Stimulated activated naive B cell treated with anti-CD40 and anti-IgM and Interleukin-4, amounts not matched to agents 10 μg/mL and 1 μg/mL and 100 μg/mL, for 72 hours (primary cell): Measurements from ENCODE around the gene PRPS1.
A peak's percentile ranks its signal among the peaks of the same experiment; 100 is the strongest.
"Not testable (repeated sequence)": the region's sequence is repeated elsewhere in the genome, so short reads cannot be mapped to it uniquely, and the experiment has no call there.

Experiments used
- ATAC-seq, 2 donors: fragments of 150-1000 bp; cut with Tn5 transposase; replicated peaks; 2 replicates each; pipeline ENCODE4 v1.10.0; 2021; ENCODE audit warnings: moderate library complexity in 1 of 2
- DNase-seq: peaks from one replicate; pipeline ENCODE4 v3.0.0; 2021
- H3K27ac Mint-ChIP-seq: one replicate; pipeline ENCODE4 v1.8.0; 2022; ENCODE audit warnings: mild to moderate bottlenecking, mixed read lengths
- H3K27me3 Mint-ChIP-seq, 2 donors: one replicate each; pipeline ENCODE4 v1.8.0; 2022; ENCODE audit warnings: mixed read lengths in 2 of 2
- H3K36me3 Mint-ChIP-seq, 2 donors: one replicate each; pipeline ENCODE4 v1.8.0; 2022; ENCODE audit warnings: mixed read lengths in 2 of 2, mild to moderate bottlenecking in 1 of 2
- H3K4me1 Mint-ChIP-seq, 2 donors: one replicate each; pipeline ENCODE4 v1.8.0; 2022; ENCODE audit warnings: mixed read lengths in 2 of 2, mild to moderate bottlenecking in 1 of 2
- H3K4me3 Mint-ChIP-seq, 2 donors: one replicate each; pipeline ENCODE4 v1.8.0; 2022; ENCODE audit warnings: mild to moderate bottlenecking in 2 of 2, mixed read lengths in 2 of 2, moderate library complexity in 1 of 2
- H3K9me3 Mint-ChIP-seq, 2 donors: one replicate each; pipeline ENCODE4 v1.8.0; 2022; ENCODE audit warnings: mixed read lengths in 2 of 2, mild to moderate bottlenecking in 1 of 2

PRPS1 gene

DNA sequence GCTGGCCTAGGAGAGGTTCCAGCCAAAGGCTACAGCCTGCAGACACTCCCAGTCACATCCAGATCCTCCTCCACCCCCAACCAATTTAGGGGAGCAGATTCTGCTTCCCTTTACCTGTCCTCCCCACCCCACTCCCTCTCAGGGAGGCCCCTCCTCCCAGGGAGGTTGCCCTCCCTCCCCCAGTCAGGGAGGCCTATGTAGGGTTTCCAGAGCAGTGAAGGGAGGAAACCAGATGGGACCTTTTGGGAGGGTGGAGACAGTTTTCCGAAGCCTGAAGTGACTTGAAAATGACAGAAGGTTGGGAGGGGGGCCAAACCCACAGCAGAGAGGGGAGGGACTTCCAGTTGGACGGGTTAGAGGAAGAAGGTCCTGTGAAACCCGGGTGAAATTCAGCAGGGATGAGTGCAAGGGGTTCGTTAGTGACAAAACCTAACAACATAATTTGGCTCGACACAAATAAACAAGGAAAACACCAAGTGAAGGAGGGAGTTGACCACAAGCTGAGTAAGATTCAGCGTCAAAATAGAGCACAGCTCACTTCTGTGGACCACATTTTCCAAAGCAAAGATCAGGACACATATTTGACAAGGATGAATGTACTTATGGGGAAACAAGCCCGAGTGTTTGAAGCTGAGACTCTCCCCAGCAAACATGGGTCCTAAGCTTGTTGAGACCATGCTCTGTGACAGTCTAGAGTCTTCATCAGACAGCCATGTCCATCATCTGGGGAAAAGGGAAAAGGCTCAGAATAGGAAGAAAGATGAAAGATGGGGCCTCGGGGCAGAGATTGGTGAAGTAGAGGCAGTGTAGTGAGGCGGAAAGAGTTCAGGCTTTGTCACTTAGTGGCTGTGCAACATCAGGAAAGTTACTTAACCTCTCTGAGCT, 46.4 kb downstream of the PRPS1 start:
- H3K27me3 Mint-ChIP-seq, result no peaks in the 10 kb centered on the region
- peak overlapping the region; percentile 79 for H3K27ac Mint-ChIP-seq
- DNase-seq (peak; percentile 26), ATAC-seq (peak; percentile 8 to 27)
- peak overlapping the region; percentile 86 to 91 for H3K4me3 Mint-ChIP-seq
- peaks cover 18 to 63% of the 10 kb centered on the region in 2 donors for H3K4me1 Mint-ChIP-seq
- peaks cover 0 to 5% of the 10 kb centered on the region in 2 donors for H3K36me3 Mint-ChIP-seq
- H3K9me3 Mint-ChIP-seq, result no peaks in the 10 kb centered on the region

DNA sequence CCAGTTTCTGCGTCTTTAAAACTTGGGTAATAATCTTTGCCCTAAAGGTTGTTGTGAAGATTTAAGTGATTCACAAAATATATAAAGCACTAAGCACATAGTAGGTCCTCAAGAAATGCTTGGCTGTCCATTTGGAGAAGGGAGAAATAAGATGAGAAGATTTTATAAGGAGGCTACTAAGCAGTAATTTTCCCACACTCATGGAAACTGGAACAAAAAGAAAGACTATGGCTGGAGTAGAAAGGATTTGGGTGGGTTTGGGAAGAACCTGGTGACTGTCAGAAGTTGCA, 47.0 kb downstream of the PRPS1 start:
- ATAC-seq (no peak), DNase-seq (no peak)
- H3K27me3 Mint-ChIP-seq, result no peaks in the 10 kb centered on the region
- peak overlapping the region; percentile 86 to 91 for H3K4me3 Mint-ChIP-seq
- no peaks in the 10 kb centered on the region for H3K9me3 Mint-ChIP-seq
- peaks cover 18 to 63% of the 10 kb centered on the region in 2 donors for H3K4me1 Mint-ChIP-seq
- H3K36me3 Mint-ChIP-seq, result peaks cover 0 to 5% of the 10 kb centered on the region in 2 donors
- H3K27ac Mint-ChIP-seq, result no peak overlapping the region

DNA sequence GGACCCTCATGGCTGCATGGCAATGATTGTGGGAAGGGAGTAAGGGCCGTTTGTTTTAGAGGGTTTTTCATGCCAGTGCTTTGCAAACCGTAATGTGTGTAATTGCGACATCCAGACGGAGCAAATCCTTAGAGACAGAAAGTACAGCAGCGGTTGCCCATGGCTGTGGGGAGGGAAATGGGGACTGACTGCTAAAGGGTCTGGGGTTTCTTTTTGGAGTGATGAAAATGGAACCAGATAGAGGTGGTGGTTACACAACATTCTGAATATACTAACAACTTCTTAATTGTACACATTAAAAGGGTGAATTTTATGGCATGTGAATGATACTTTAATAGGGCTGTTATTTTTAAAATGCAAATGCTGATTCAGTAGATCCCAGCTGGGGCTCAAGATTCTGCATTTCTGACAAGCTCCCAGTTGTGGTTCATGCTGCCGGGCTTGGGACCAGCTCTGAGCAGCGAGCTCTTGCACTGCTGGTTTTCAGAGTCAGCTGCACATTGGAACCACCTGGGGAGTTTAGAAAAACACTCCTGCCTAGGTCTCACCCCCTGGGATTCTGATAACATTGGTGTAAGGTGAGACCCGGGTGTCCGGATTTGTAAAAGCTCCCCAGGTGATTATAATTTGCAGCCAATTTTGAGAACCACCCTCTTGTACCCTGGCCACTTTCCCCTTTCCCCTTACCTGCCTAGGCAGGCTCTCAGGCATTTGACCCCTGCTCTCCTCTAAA, 47.7 kb downstream of the PRPS1 start:
- H3K4me1 Mint-ChIP-seq, result peaks cover 20 to 63% of the 10 kb centered on the region in 2 donors
- peak overlapping the region; percentile 86 to 91 for H3K4me3 Mint-ChIP-seq
- H3K27me3 Mint-ChIP-seq, result peaks cover 0 to 4% of the 10 kb centered on the region in 2 donors
- ATAC-seq (no peak), DNase-seq (no peak)
- H3K36me3 Mint-ChIP-seq, result peaks cover 0 to 5% of the 10 kb centered on the region in 2 donors
- H3K9me3 Mint-ChIP-seq, result no peaks in the 10 kb centered on the region
- H3K27ac Mint-ChIP-seq, result peak overlapping the region; percentile 98

DNA sequence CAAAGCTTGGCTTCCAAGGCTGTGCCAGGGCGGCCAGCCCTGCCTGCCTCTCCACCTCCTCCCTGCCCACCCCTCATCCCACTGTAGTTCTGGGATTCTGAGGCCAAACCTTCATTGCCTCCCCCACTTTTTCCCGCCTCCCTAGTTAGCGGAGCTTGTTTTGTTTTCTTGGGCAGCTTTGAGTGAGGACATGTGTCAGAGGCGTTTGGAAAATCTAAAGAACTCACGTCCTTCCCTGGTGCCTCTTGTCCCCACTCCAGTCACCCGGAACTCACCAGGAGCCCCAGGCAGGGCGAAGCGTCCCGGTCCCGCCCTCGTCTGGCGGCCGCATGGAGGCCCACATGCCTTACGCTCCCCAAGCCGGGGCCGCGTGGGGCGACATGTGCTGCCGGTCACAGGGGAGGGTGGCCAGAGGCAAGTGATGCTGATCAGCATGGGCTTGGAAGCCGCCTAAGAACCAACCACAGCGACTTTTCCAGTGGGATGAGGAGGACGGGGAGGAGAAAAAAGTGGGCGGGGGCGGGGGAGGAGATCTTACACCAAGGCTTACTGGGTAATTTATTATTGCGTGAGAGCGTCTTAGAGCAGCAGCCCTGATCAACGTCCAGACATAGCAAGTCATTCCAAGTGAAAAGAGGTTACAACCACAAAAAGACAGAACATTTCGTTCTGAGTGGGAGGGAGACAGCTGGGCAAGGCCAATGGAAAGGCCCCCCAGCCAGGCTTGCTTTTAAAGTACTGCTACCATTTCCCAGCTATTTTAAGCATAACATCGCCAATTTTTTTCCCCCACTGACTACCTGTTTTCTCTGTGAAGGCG, 48.5 kb downstream of the PRPS1 start:
- peak overlapping the region; percentile 86 to 91 for H3K4me3 Mint-ChIP-seq
- H3K4me1 Mint-ChIP-seq, result peaks cover 20 to 63% of the 10 kb centered on the region in 2 donors
- ATAC-seq, result peak; percentile 33 to 38
- H3K27ac Mint-ChIP-seq, result peak overlapping the region; percentile 98
- peak; percentile 52 for DNase-seq
- peaks cover 0 to 5% of the 10 kb centered on the region in 2 donors for H3K36me3 Mint-ChIP-seq
- H3K9me3 Mint-ChIP-seq, result no peaks in the 10 kb centered on the region
- peaks cover 0 to 4% of the 10 kb centered on the region in 2 donors for H3K27me3 Mint-ChIP-seq

DNA sequence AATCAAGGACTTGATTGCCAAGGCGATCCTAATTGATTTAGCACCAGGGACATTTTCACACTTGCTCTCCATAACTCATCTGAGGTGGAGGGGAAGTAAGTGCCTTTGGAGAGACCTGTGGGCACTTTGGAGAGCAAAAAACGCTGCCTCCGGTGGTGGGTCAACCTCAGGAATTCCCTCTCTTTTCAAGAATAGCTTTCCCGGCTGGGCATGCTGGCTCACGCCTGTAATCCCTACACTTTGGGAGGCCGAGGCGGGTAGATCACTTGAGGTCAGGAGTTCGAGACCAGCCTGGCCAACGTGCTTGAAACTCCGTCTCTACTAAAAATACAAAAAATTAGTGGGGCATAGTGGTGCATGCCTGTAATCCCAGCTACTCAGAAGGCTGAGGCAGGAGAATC, 49.2 kb downstream of the PRPS1 start:
- Mint-ChIP-seq H3K4me1 (peaks cover 20 to 63% of the 10 kb centered on the region in 2 donors), H3K4me3 (peak overlapping the region; percentile 86 to 91), H3K9me3 (no peaks in the 10 kb centered on the region), H3K27me3 (peaks cover 0 to 4% of the 10 kb centered on the region in 2 donors), H3K27ac (peak overlapping the region; percentile 98), H3K36me3 (peaks cover 0 to 5% of the 10 kb centered on the region in 2 donors)
- DNase-seq, result no peak
- no peak for ATAC-seq

DNA sequence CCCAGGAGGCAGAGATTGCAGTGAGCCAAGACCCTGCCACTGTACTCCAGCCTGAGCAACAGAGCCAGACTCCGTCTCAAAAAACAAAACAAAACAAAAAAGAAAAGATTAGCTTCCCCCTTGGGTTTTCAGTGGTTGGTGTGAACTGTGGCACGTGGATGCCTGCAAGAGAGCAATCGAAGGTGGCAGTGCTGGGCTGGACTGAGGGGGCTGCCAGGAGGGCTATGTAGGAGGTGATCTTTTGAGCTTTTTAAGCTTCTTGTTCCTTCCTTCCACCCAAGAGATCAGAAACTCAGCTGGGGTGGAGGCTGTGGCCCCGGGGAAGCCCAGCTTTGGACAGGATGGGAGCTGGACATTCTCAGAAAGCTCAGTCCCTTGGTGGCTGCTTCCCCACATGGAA, 49.6 kb downstream of the PRPS1 start:
- DNase-seq, result no peak
- Mint-ChIP-seq H3K4me1 (peaks cover 19 to 60% of the 10 kb centered on the region in 2 donors), H3K36me3 (peaks cover 0 to 5% of the 10 kb centered on the region in 2 donors)

DNA sequence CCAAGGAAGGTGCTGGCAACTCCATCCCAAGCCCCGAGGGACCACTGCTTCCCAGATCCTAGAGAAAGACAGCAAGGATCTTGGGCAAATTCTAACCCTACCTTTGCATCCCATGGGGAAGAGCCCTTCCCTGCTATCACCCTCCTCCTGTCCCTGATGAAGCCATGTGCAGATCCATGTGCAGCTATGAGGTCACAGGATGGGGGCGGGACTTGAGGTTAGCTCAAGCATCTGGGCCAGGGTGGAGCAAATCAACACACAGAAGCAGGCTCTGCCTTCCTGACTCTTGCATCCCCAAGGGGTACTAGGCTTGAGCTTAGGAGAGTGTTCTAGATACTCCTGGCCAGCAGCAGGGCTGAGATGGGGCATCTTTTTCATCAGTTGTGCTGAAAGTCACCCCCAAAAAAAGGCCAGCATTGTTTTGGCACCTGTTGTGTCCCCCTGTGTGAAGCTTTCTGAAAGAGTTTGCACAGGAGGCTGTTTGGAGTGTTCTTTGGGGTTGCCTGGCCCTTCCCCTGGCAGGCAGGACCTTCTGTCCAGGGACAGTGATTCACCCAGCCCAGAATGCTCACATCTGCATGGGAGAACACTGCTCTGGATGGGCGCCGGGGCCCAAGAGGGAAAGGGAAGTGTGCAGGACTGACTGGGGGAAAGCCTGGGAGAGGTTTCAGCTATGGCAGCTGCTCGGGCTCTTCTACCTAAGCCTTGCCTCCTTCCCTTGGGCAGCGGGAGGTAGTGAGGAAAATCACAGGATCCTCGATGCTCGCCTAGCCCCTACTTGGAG, 50.8 kb downstream of the PRPS1 start:
- no peak for DNase-seq
- Mint-ChIP-seq H3K4me3 (no peak overlapping the region), H3K27ac (peak overlapping the region; percentile 47), H3K27me3 (peaks cover 0 to 4% of the 10 kb centered on the region in 2 donors), H3K36me3 (peaks cover 0 to 5% of the 10 kb centered on the region in 2 donors), H3K9me3 (no peaks in the 10 kb centered on the region), H3K4me1 (peaks cover 15 to 55% of the 10 kb centered on the region in 2 donors)
- no peak for ATAC-seq

More for the DNA sequence above, 49.6 kb downstream of the PRPS1 start:
- no peak for ATAC-seq
- H3K4me3 Mint-ChIP-seq, result peak overlapping the region in 1 of 2 donors; percentile 16
- peaks cover 0 to 4% of the 10 kb centered on the region in 2 donors for H3K27me3 Mint-ChIP-seq
- H3K27ac Mint-ChIP-seq, result peak overlapping the region; percentile 70
- H3K9me3 Mint-ChIP-seq, result no peaks in the 10 kb centered on the region

DNA sequence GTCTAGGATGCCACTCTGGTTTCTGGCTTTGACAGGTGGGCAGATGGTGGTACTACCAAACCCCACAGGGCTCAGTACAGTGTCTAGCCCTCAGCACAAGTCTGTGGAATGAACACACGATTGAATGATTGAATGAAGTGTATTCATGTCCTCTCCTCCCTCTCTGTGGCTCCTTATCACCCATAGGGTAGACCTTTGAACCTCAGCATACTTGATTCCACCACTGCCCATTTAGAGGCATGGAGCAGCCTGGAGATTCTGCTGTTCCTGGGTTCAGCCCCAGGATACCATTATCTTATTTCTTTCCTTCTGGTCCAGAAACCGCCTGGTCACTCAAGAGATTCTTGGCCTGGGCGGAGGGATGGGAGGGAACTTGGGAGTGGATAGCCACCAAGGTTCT, 53.9 kb downstream of the PRPS1 start:
- no peaks in the 10 kb centered on the region for H3K36me3 Mint-ChIP-seq
- H3K27ac Mint-ChIP-seq, result no peak overlapping the region
- ATAC-seq, result no peak
- H3K9me3 Mint-ChIP-seq, result no peaks in the 10 kb centered on the region
- H3K4me3 Mint-ChIP-seq, result no peak overlapping the region
- DNase-seq, result no peak
- peaks cover 12 to 39% of the 10 kb centered on the region in 2 donors for H3K4me1 Mint-ChIP-seq
- H3K27me3 Mint-ChIP-seq, result peaks cover 0 to 4% of the 10 kb centered on the region in 2 donors

DNA sequence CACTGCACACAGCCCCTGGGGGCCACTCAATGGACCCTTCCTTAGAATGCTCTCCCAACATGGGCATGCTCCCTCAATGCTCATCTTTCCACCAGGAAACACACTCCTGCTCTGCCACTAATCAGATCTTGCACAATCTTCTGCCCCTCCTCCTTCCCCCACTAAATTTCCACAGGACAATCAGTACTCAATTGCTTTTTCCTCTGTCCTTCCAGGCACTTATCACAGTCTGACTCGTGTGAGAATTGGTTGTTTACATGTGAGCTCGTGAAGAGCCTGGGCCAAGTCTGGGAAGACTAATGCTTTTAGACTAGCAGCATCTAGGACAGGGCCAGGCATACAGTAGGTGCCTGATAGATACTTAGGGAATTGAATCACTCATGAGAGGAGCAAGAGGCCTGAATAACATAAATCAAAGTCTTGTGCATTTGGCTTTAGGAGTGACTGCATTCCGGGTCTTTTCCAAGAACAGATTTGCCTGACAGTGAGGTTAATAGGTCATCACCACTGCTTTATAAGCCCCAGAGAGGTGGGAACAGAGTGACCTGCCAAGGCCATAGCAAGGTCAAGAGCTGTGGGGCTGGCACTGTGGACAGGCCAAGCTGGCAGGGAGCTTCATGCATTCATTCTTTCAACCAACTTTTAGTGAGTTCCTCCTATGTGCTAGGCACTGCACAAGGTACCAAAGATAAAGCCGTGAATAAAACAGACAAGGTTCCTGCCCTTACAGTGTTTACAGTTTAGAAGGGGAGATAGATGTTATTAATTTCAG, 55.0 kb downstream of the PRPS1 start:
- no peaks in the 10 kb centered on the region for H3K36me3 Mint-ChIP-seq
- peaks cover 11 to 31% of the 10 kb centered on the region in 2 donors for H3K4me1 Mint-ChIP-seq
- H3K27ac Mint-ChIP-seq, result no peak overlapping the region
- no peaks in the 10 kb centered on the region for H3K9me3 Mint-ChIP-seq
- no peak overlapping the region for H3K4me3 Mint-ChIP-seq
- DNase-seq (no peak), ATAC-seq (no peak)
- peaks cover 0 to 4% of the 10 kb centered on the region in 2 donors for H3K27me3 Mint-ChIP-seq

DNA sequence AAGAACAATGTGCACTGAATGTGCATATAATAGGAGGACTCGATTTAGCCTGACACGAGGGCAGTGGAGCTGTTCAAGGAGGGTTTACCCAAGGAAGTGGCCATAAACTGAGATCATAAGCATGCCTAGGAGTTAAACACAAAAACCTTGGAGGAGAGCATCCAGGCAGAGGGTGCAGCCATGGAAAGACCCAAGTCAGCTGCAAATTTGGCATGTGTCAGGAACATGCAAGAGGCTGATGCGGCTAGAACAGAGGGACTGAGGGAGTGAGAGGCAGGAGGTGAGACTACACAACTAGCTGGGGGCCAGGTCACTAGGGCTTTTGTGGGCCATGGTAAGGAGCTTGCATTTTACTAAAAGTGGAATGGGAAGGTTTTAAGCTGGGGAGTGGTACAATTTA, 55.6 kb downstream of the PRPS1 start:
- no peaks in the 10 kb centered on the region for H3K36me3 Mint-ChIP-seq
- H3K4me3 Mint-ChIP-seq, result no peak overlapping the region
- DNase-seq (no peak), ATAC-seq (no peak)
- no peaks in the 10 kb centered on the region for H3K9me3 Mint-ChIP-seq
- H3K27ac Mint-ChIP-seq, result no peak overlapping the region
- peaks cover 10 to 25% of the 10 kb centered on the region in 2 donors for H3K4me1 Mint-ChIP-seq
- H3K27me3 Mint-ChIP-seq, result peaks cover 0 to 4% of the 10 kb centered on the region in 2 donors

DNA sequence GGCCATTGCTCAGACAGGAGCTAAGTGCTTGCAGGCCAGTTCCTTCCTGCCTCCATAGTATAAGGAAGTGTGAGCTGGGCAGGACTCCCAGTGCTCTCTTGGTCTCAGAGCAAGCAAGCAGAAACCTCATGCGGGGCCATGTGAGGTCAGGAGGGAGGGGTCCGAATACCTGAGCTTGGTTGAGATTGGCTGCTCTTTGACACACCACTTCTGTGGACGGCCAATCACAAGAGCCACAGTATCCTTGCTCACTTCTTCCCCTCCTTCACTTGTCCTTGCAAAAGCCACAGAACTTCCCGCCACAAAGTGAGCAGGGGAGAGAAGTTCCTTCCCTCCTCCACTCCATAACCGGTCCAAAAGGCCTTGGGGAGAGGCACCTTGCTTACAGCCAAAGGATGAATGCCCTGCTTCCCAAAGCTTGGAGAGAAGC, 56.7 kb downstream of the PRPS1 start:
- Mint-ChIP-seq H3K4me1 (peaks cover 10 to 22% of the 10 kb centered on the region in 2 donors), H3K9me3 (no peaks in the 10 kb centered on the region), H3K27ac (no peak overlapping the region), H3K36me3 (no peaks in the 10 kb centered on the region), H3K27me3 (peaks cover 0 to 4% of the 10 kb centered on the region in 2 donors), H3K4me3 (no peak overlapping the region)
- peak; percentile 71 to 76 for ATAC-seq
- DNase-seq, result no peak

DNA sequence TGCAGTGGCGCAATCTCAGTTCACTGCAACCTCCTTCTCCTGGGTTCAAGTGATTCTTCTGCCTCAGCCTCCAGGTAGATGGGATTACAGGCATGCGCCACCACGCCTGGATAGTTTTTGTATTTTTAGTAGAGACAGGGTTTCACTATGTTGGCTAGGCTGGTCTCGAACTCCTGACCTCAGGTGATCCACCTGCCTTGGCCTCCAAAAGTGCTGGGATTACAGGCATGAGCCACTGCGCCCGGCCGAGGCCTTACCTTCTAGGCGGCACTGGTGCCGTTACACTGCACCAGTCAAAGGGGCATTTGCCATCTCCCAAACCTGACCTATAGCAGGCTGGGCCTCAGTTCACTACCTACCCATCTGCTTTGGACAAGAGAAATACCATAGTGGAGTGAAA, 57.3 kb downstream of the PRPS1 start:
- not testable (repeated sequence) for ATAC-seq, DNase-seq, H3K4me3 Mint-ChIP-seq, H3K27ac Mint-ChIP-seq, H3K27me3 Mint-ChIP-seq, H3K36me3 Mint-ChIP-seq, H3K9me3 Mint-ChIP-seq
- peaks cover 8 to 22% of the 10 kb centered on the region in 2 donors for H3K4me1 Mint-ChIP-seq

DNA sequence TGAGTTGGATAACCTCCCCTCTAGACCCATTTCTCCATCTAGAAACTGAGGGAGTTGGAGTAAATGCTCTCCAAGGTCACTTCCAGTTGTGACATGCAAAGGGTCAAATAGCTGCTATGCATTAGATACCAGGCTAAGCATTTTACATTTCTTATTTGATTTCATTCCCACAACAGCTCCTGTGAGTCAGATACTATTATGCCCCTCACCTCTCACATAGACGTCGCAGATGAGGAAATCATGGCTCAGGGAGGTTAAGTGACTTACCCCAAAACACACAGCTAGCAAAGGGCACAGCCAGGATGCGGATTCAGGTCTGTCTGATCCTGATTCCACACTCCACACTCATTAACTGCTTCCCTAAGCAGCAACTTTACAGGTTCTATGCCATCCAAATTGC, 57.7 kb downstream of the PRPS1 start:
- H3K4me3 Mint-ChIP-seq, result no peak overlapping the region
- peaks cover 8 to 22% of the 10 kb centered on the region in 2 donors for H3K4me1 Mint-ChIP-seq
- H3K9me3 Mint-ChIP-seq, result no peaks in the 10 kb centered on the region
- no peak for DNase-seq
- peaks cover 0 to under 1% of the 10 kb centered on the region in 2 donors for H3K27me3 Mint-ChIP-seq
- ATAC-seq, result no peak
- no peak overlapping the region for H3K27ac Mint-ChIP-seq
- no peaks in the 10 kb centered on the region for H3K36me3 Mint-ChIP-seq
